ENCODE data around the gene RIMBP2.

RIMBP2 gene

DNA sequence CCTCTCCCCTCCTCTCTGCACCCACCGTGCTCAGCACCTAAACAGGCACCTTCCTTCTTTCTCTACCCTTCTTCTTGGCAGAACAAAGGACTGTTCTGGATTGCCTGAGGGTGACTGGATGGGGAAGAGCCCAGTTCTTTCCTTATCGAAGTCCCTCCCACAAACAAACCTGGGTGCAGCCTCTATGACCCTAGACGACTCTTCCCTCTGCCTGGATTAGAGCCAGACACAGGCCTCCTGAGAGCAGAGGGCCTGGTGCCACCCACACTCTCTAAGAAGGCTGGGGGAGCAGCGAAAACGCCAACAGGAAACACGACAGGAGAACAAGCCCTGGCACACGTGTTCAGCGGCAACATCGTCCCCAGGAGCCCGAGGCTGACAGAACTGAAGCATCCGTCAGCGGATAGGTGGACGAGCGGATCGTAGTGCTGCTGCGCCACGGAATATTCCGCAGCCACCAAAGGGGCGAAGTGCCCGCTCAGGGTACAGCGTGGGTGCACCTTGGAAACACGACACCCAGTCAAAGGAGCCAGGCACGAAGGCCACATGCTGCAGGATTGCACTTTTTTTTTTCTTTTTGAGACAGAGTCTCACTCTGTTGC is 38.0 kb downstream of the RIMBP2 start:
- no peak for DNase-seq

DNA sequence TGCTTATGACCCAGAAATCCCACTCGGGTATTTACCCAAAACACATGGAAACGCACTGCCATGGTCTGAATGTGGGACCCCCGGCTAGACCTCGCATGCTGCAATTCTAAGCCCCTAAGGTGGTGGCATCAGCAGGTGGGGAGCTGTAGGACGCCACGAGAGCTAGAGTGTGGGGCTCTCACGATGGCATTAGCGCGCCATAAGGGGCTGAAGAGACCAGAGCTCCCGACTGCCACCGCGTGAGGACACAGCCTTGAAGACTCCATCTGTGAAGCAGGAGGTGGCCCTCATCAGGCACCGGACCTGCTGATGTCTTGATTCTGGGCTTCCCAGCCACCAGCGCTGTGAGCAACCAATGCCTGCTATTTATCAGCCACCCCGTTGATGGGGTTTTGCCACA is 40.3 kb downstream of the RIMBP2 start:
- no peak for DNase-seq

DNA sequence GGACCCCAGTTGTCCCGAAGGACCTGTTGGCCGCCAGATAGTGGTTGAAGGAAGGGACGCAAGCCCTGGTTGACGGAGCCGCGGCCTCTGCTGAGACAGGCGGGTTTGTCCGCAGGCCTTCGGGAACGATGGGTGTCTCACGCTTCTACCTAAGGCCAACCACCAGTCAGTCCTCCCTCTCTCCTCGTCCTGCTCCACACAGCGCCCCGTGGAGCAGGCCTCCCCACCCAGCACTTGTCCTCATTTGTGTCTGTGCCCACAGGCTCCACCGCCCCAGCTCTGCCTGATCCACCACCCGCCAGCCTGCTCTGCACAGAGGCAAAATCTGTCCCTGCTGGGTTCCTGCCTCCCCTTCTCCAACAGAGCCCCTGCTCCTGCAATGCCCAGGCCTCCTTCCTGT is 41.0 kb downstream of the RIMBP2 start:
- no peak for DNase-seq

DNA sequence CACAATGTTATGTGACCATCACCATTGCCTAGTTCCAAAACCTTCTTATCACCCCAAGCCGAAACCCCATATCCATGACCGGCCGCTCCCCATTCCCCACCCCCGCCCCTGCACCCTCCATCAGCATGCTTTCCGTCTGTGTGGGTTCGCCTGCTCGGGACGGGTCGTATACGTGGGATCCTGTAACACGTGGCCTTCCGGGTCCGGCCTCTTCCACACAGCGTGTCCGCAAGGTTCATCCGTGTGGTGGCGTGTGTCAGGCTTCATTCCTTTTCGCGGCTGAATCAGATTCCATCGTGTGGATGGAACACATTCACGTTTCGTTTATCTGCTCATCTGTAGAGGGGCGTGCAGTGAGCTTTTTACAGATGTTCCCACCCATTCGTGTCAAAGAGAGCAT is 41.4 kb downstream of the RIMBP2 start:
- no peak for DNase-seq

DNA sequence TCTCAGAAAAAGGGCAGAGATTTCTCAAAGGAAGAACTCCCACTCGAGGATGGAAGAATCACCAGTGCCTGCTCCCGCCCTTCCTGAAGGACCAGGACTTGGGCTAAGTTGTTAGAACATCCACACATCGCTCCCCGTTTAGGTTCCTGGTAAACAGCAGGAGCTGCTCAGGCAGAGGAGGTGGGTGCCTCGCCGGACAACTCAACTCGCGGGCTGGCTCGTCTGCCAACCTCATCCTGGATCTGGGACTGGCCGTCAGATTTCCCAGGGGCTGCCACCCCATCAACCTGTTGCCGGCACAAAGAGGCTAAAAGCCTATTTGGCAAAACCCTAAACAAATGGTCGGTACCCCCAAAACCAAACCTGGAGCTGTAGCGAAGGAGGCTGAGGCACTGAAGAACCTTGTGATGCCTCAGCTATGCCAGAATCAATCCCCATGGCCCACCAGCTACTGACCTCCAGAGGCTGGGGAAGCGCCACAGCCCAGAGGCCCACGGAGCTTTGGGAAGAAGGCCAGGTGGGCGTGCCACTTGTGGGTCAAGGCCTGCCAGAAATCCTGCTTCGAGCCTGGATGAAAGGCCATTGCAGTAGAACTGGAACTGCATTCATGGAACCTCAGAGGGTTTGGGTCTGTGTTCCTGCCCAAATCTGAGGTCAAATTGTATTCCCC is 42.9 kb downstream of the RIMBP2 start:
- no peak for DNase-seq

DNA sequence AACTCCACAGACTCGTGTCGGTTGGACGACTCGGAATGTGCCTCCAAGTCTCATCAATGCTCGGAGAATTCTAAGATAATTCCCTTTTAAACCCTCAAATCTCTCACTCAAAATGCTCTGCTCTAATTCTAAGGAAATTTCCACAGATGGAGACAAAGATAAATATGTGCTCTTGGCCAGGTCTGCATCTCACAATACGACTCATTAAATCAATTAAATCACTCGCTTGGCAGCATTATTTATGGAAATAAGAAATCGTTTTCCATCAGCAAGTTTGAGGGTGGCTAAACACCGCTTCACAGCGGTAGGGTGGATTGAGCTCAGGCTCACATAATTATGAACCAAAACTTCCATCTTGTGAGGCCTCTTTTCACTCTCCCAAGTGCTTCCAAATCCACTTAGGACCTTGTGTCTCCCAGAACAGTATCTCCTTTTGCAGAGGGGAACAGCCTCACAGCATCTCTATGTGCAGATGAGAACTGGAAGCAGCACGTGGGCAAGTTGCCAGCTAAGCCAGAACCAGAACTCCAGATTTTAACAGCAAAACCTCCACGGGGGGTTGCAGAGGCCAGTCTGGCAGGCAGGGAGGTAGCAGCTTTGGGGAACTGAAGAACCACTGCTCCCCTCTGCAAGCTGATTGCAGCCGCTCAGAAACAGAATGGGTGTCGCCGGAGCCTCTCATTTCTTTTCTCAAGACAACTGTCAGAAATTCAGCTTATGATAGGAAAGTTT is 43.8 kb downstream of the RIMBP2 start:
- no peak for DNase-seq

DNA sequence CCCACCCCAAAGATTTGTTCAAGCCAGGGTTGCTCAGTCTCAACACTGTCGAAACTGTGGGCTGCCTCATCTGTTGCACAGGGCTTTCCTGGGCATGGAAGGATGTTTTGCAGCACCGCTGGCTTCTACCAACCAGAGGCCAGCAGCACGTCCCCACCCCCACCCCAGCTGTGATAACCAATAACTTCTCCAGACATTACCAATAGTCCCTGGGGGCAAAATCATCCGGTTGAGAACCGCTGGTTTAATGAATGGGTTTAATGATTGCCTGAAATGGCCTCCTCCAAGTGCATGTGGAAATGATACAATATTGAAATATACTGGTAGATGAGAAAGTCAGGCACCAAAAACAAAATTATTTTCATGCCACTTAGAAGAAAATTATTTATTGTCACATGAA is 44.5 kb downstream of the RIMBP2 start:
- no peak for DNase-seq

DNA sequence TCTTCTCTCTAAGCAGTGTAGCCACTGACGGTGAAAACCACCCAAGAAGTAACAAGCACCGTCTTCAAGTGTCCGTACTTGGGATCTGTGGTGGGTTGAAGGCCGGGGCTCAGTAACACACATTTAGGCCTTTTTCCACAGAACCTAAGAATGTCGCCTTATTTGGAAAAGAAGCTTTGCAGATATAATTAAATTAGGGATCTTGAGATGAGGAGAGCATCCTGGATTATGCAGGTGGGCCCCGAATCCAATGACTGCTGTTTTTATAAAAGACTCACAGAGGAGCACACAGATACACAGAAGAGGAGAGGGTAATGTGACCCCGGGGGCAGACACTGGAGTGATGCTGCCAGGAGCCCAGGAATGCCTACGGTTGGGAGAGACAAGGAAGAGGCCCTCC is 46.3 kb downstream of the RIMBP2 start:
- no peak for DNase-seq

DNA sequence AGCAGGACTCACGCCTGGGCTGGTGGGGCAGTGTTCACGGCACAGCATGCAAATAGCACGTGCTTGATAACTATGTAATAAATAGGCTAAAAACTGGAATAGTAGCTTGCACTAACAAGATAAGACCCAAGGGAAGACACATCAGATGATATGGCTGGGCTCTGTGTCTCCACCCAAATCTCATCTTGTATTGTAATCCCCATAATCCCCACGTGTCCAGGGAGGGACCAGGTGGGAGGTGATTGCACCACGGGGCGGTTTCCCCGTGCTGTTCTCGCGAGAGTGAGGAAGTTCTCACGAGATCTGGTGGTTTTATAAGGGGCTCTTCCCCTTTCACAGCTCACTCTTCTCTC is 46.9 kb downstream of the RIMBP2 start:
- no peak for DNase-seq

DNA sequence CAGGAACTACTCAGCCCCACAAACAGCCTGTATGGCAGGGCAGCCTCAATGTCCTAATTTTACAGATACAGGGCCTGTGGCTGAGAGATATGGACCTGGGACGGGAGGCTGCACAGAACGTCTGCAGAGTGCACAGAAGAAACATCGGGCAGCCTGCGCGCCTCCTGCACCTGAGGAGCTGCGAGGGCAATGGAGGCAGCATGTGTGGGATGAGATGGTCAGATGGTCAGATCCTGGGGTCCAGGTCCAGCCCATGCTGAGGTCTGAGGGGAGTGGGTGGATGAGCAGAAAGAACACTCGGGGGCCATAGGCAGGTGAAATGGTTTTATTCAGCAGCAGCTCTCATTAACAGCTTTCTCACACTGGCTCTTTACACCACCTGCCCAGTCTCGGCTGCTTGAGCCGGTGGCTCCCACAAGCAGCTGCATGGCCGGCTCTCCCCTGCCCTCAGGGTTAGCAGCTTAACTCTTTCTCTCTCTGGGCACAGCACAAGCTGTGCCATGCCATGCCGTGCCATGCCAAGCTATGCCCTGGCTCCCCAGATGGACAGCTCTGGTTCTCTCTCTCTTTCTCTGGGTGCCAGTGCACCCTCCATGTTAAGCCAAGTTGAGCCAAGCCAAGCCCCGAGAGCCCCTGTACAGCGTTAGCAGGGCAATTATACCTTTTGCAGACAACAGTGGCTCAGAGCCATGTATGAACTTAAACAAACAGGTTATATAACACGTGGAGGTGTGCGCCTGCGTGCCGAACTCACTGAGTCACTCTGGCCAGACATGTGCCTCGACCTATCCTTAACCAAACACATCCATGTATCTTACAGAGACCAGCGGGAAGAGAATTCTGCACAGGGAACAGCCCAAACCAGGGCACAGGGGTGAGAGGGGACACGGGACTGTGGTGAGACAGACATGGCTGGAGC is 47.6 kb downstream of the RIMBP2 start:
- DNase-seq, result no peak

DNA sequence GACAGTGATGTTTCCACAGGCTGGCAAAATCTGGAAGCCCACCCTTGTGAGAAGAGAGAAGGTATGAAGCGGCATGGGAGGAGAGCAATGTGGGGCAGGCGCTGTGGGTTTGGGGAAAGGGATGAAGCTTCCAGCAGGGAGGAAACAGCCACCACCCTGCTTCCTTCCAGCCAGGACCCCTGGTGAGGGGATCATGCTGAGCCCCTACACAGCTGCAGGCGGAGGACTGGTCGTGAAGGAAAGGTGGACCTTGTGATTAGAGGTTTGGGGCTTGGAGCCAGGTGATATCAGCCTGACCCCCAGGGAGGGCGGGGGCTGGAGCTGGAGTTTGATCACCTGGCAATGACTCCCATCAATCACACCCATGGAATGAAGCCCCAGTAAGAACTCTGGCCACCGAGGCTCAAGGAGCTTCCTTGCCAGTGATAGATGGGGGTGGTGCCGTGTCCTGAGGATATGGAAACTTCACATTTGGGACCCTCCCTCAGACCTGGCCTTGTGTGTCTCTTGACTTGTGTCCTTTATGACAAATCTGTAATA is 48.6 kb downstream of the RIMBP2 start:
- no peak for DNase-seq

DNA sequence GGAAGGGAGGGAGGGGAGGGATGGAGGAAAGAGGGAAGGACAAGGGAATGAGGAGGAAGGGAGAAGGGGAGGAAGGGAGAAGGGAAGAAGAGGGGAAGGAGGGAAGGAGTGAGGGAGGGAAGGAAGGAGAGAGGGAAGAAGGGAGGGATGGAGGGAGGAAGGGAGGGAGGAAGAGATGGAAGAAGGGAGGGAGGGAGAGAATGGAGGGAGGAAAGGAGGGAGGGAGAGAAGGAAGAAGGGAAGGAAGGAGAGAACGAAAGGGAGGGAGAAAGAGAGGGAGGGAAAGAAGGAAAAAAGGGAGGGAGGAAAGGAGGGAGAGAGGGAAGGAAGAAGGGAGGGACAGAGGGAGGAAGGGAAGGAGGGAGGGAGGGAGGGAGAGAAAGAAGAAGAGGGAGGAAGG is 49.5 kb downstream of the RIMBP2 start:
- DNase-seq, result no peak

DNA sequence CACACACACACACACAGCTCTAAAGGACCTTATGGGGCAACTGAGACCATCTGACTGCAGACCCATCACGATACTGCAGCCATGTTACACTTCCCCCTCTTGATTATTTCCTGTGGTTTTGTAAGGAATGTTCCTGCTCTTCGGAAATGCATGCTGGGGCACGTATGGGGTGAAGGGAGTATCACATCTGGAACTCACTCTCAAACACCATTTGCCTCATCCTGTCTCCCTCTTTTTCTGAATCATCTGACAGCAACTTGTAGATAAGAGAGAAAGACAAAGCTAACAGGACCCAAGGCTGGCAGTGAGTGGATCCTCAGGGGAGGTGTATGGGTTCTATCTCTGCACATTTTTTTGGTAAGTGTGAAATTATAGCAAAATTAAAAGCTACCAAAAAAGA is 50.3 kb downstream of the RIMBP2 start:
- DNase-seq, result no peak

DNA sequence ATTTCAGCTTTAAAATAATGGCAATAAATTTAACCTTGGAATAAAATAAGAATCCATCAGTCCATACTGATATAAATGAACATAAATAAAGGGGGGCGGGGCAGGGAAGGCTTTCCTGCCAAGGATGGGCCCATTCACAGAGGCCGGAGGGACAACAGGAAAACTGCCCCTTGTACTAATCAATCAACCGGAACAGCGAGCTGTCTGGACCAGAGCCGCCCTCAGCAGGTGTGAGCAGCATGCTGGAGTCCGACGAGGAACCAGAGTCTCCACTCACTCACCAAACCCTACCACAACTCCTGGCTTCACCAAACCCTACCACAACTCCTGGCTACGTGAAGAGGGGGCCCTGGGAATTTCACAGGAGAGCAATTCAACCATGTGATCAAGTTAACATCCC is 51.3 kb downstream of the RIMBP2 start:
- DNase-seq, result no peak

DNA sequence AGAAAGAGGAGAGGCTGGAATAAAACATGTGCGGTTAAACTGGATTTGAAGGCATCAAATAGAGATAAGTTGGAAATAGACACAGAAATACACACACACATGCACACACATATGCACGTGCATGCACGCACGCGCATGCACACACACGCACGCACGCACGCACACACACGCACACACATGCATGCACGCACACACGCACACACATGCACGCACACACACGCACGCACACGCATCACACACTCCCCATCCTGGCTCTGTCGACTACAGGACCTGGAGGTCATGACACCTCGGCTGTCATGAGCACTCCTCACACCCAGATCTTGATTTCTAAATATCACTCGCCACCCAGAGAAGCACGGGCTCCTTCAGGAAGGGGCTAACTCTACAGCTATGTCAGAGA is 51.8 kb downstream of the RIMBP2 start:
- DNase-seq, result no peak

DNA sequence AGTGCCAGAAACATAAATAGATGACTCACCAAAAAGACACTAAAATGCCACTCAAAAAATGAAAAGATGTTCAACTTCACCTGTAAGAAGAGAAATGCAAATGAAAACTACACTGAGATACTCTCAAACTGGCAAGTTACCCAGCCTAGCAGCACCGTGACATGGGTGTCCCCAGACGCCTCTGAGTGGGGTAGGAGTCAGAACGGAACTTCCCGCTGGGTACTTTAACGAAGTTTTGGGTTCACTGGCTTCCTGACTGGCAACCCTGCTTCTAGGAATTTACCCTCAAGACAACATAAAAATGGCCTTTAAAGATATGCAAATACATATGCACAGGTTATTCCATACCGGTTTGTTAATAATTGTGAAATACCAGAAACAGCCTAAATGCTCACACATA is 52.6 kb downstream of the RIMBP2 start:
- DNase-seq, result no peak

DNA sequence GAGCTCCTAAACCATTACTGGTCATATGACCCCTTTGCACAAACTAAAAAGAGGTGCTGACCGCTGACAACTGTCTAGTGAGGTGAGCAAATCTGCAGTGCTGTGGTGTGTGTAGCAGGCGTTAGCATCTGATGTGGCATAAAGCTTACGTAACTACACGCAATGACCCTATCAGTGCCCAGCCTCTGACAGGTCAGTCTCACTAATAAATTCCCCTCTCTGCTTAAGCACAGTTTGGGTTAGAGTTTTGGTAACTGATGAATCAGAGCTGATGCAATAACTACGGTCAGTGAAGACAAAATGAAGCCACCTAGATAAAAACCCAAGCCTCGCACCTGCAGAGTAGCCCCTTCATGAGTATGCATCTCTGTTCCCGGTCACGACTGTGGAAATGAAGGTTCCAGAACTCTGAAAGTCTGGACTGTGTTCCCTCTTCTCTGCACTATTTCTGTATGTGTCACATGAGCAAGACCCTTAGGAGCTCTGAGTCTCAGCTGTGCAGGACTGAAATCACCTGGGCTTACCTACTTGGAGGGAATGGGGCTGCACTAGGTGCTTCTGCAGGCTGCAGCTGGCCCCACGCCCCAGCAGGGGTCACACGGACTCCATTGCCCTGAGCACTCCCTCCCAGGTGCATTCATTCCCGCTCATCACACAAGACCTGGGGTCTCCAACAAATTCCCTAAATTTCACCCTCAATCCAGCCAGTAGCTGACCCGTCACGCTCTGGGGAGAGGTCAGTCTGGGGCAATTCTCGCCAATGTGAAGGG is 54.4 kb downstream of the RIMBP2 start:
- no peak for DNase-seq

DNA sequence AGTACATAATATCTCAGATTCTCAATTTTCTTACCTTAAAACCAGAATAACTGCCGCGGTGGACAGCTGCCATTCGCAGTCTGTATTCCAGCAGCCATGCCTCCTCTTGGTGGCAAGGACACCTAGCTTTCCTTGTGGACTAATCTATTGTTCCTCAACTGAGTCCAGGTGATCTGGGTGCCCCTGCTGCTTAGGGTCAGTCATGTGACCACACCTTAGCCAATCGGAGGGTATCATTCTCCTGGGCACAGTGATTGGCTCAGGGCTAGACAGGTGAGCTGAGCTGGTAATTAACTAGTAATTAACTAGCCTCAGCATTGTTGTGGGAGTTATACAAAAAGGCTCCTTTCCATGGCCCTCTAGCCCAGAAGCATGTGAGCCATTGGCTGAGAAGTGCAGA is 55.0 kb downstream of the RIMBP2 start:
- no peak for DNase-seq

DNA sequence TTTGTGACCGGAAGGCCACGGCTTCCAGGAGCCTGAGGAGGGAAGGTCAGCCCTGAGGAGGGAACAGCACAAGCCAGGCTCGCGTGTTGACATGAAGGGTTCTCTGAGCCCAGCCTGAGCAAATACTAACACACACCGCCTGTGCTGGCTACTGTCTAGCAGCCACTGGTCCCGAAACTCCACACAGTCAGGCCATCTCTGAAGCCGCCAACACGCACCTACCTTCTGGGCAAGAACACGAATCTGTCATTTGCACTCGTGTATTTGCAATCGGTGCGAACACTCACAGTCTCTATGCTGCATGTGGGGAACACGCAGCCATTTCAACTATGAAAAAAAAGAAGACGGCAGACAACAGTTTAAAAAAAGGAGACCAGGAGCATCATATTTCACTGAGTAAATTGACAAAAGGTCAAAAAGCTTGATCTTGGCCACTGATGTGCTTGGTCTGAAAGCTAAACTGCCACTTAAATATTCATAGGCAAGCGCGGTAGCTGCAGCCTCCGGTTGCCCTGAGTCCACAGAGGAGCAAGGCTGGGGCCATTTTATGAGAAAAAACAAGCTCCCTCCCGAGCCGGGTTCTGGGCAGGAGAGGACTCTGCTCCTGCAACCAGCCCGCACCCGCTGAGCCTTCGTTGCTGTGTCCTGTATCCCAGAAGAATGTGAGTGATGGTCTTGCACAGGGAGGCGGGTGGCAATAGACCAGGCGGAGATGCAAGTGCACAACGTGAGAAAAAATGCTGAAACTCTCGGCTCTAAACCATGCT is 57.8 kb downstream of the RIMBP2 start:
- DNase-seq, result no peak

DNA sequence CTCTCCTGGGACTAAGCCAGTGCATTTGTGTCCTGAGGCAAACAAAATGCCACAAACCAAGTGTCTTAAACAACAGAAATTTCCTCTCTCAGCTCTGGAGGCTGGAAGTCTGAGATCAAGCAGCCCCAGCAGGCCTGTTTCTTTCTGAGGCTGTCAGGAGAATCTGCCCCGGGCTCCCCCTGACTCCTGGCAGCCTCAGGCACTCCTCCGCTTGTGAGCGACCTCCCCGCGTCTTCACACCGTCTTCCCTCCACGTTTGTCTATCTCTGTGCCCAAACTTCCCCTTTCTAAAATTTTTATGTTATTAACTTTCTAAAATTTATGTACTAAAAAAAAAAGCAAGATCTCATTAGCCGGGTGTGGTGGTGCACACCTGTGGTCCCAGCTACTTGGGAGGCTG is 59.7 kb downstream of the RIMBP2 start:
- no peak for DNase-seq

DNA sequence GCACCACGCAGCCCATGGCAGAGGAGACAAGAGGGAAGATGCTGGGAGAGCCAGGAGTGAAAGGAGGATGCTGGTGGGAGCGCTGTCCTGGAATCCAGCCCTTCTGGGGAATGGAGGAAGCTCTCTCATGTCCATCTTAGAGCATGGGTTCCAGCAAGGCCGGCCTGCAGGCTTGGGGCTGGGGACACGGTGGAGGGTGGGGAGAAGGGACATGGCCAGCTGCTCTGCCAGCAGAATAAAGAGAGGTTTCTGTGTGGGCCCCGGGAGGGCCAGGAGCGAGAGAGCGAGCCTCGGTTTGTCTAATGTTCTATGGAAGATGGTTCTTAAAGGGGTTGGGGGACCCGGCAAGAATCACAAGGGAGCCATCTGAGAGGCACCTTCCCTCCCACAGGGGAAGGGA is 60.2 kb downstream of the RIMBP2 start:
- no peak for DNase-seq

DNA sequence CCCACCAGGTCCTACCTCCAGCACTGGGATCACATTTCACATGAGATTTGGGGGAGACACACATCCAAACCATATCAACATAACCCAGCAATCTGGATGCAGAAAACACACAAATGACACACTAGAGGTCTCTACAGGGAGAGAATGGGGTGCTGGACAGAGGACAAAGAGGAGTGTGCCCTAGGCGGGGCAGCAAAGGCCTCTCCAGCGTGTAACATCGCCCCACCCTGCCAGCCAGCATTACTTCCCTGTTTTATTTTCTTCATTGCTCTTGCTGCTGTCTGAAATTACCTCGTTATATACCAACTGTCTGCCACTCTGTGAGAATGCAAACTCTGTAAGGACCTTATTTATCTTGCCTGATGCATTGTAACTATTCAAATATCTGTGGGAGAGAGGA is 61.1 kb downstream of the RIMBP2 start:
- no peak for DNase-seq
